ENCODE data around the gene GATA1. TPM values are rescaled to one million over a fixed set of nuclear protein-coding genes. Genes with fewer than 3 reads are reported as not detected.

The GATA1 gene
- total and polyA plus RNA-seq, 2 experiments from 2014 or later = not detected

DNA sequence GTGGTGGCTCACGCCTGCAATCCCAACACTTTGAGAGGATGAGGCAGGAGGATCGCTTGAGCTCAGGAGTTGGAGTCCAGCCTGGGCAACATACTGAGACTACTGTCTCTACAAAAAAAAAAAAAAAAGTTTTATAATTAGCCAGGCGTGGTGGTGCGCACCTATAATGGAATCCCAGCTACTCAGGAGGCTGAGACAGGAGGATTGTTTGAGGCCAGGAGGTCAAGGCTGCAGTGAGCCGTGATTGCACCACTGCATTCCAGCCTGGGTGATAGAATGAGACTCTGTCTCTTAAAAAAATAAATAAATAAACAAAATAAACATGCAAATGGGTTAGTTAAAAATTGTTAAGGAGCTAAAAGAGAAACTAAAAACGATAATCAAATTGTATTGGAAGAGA, 17.2 kb upstream of the GATA1 start:
- no peaks in the 10 kb centered on the region for H3K79me2 ChIP-seq
- H3K4me3 ChIP-seq = no peak overlapping the region
- no peak for TF ChIP-seq EZH2 (IDR thresholded peaks at IDR 0.05; ENCODE audit: borderline replicate concordance)
- TF ChIP-seq EZH2phosphoT487 (IDR thresholded peaks at IDR 0.05; ENCODE audit: low read depth, severe bottlenecking, unreplicated experiment) = no peak
- H3K27ac ChIP-seq = no peak overlapping the region
- H3K4me1 ChIP-seq (ENCODE audit: insufficient read depth) = no peaks in the 10 kb centered on the region
- 83% methylated on average over 6 of the region's 6 CpGs for WGBS (ENCODE audit: low lambda C conversion rate, missing lambda C conversion rate)
- H2AFZ ChIP-seq = no peak overlapping the region
- no peak for DNase-seq (ENCODE audit: low spot score)
- no peak overlapping the region for H3K4me2 ChIP-seq
- H3K27me3 ChIP-seq = no peaks in the 10 kb centered on the region
- no peaks in the 10 kb centered on the region for H3K9me3 ChIP-seq (ENCODE audit: low read depth)
- H3K9me2 ChIP-seq (replicated peaks; ENCODE audit: insufficient read depth) = no peaks in the 10 kb centered on the region
- no peaks in the 10 kb centered on the region for H3K36me3 ChIP-seq (replicated peaks; ENCODE audit: insufficient read depth, low read depth)
- H4K20me1 ChIP-seq (ENCODE audit: insufficient read depth, poor library complexity, severe bottlenecking) = no peaks in the 10 kb centered on the region

DNA sequence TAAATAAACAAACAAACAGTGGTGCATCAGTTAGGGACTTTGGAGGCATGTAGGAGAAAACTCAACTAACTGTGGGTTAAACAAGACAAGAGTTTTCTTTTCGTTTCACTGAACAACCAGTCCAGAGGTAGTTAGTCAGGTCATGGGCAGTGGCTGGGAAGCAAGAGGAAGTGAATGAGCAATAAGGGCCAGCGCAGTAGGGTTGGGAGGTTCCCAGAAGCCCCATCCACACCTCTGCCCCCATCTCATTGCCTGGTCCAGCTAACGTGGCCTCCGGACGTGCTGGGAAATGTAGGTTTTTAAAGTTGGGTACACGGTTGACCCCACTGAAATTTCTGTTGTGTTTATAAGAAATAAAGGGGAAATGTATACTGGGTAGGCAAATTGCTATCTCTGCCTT, 16.1 kb upstream of the GATA1 start:
- Histone ChIP-seq H2AFZ (no peak overlapping the region), H3K36me3 (replicated peaks; ENCODE audit: insufficient read depth, low read depth) (no peaks in the 10 kb centered on the region), H3K79me2 (no peaks in the 10 kb centered on the region), H3K4me1 (ENCODE audit: insufficient read depth) (no peaks in the 10 kb centered on the region), H3K27me3 (no peaks in the 10 kb centered on the region), H3K9me3 (ENCODE audit: low read depth) (no peaks in the 10 kb centered on the region), H3K4me2 (no peak overlapping the region), H3K4me3 (no peak overlapping the region), H4K20me1 (ENCODE audit: insufficient read depth, poor library complexity, severe bottlenecking) (no peaks in the 10 kb centered on the region), H3K27ac (no peak overlapping the region), H3K9me2 (replicated peaks; ENCODE audit: insufficient read depth) (no peaks in the 10 kb centered on the region)
- DNase-seq (ENCODE audit: low spot score) = no peak
- 72% methylated on average over 6 of the region's 6 CpGs for WGBS (ENCODE audit: low lambda C conversion rate, missing lambda C conversion rate)
- TF ChIP-seq, protein P1, sequence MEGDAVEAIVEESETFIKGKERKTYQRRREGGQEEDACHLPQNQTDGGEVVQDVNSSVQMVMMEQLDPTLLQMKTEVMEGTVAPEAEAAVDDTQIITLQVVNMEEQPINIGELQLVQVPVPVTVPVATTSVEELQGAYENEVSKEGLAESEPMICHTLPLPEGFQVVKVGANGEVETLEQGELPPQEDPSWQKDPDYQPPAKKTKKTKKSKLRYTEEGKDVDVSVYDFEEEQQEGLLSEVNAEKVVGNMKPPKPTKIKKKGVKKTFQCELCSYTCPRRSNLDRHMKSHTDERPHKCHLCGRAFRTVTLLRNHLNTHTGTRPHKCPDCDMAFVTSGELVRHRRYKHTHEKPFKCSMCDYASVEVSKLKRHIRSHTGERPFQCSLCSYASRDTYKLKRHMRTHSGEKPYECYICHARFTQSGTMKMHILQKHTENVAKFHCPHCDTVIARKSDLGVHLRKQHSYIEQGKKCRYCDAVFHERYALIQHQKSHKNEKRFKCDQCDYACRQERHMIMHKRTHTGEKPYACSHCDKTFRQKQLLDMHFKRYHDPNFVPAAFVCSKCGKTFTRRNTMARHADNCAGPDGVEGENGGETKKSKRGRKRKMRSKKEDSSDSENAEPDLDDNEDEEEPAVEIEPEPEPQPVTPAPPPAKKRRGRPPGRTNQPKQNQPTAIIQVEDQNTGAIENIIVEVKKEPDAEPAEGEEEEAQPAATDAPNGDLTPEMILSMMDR (IDR thresholded peaks at IDR 0.05; ENCODE audit: poor library complexity) = no peak
- TF ChIP-seq EZH2phosphoT487 (IDR thresholded peaks at IDR 0.05; ENCODE audit: low read depth, severe bottlenecking, unreplicated experiment) = no peak
- TF ChIP-seq EZH2 (IDR thresholded peaks at IDR 0.05; ENCODE audit: borderline replicate concordance) = no peak

DNA sequence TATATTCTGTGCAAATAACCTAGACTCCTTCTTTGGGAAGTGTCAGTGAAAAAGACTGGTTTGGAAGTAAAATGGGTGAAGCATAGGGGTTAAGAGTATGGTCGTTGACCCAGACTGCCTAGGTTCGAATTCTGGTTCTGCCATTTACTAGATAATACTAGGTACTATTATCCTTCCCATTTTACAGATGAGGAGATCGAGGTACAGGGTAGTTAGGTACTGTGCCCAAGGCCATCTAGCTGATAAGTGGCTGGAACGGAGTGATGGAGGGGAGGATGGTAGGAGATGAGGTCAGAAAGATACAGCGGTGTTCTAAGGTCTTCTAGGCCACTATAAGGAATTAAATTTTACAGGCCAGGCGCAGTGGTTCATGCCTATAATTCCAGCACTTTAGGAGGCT, 13.8 kb upstream of the GATA1 start:
- Histone ChIP-seq H3K4me1 (ENCODE audit: insufficient read depth) (no peaks in the 10 kb centered on the region), H3K27ac (no peak overlapping the region), H4K20me1 (ENCODE audit: insufficient read depth, poor library complexity, severe bottlenecking) (no peaks in the 10 kb centered on the region), H3K4me2 (no peak overlapping the region), H3K79me2 (no peaks in the 10 kb centered on the region), H3K27me3 (no peaks in the 10 kb centered on the region), H3K36me3 (replicated peaks; ENCODE audit: insufficient read depth, low read depth) (no peaks in the 10 kb centered on the region), H3K9me2 (replicated peaks; ENCODE audit: insufficient read depth) (no peaks in the 10 kb centered on the region), H2AFZ (no peak overlapping the region), H3K4me3 (no peak overlapping the region), H3K9me3 (ENCODE audit: low read depth) (no peaks in the 10 kb centered on the region)
- no peak for DNase-seq (ENCODE audit: low spot score)
- TF ChIP-seq EZH2phosphoT487 (IDR thresholded peaks at IDR 0.05; ENCODE audit: low read depth, severe bottlenecking, unreplicated experiment) (no peak), EZH2 (IDR thresholded peaks at IDR 0.05; ENCODE audit: borderline replicate concordance) (no peak)
- TF ChIP-seq, protein P1 (IDR thresholded peaks at IDR 0.05; ENCODE audit: poor library complexity) = no peak
- 71% methylated on average over 6 of the region's 6 CpGs for WGBS (ENCODE audit: low lambda C conversion rate, missing lambda C conversion rate)

DNA sequence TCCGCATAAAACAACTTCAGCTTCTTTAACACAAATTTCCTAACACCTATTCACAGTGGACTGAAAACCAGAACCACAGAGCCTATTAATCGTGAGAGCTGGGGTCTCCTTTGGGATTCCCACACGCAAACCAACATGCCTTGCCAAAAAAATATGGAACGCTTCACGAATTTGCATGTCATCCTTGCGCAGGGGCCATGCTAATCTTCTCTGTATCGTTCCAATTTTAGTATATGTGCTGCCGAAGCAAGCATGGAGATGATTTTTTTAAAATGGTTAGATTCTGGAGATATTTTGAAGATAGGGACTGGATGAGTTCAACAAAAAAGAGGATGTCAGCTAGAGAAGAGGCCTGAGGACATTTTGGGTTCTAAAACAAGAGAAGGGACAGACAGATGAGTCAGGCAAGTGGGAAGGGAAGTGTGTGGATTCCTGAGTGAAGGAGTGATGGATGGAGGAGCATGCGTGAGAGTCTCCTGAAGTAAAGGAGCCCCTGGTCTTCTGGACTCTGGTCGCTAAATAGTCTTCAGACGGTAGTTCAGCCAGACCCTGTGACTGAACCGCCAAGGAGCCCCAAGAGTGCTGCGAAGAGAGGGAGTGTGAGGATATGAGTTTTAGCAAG, 9.5 kb upstream of the GATA1 start:
- no peak overlapping the region for H3K4me2 ChIP-seq
- no peak overlapping the region for H3K4me3 ChIP-seq
- DNase-seq (ENCODE audit: low spot score) = no peak
- H3K4me1 ChIP-seq (ENCODE audit: insufficient read depth) = no peaks in the 10 kb centered on the region
- H3K79me2 ChIP-seq = no peaks in the 10 kb centered on the region
- WGBS (ENCODE audit: low lambda C conversion rate, missing lambda C conversion rate) = 76% methylated on average over 13 of the region's 13 CpGs
- H3K36me3 ChIP-seq (replicated peaks; ENCODE audit: insufficient read depth, low read depth) = no peaks in the 10 kb centered on the region
- no peak overlapping the region for H2AFZ ChIP-seq
- no peaks in the 10 kb centered on the region for H3K27me3 ChIP-seq
- H3K9me3 ChIP-seq (ENCODE audit: low read depth) = no peaks in the 10 kb centered on the region
- H3K9me2 ChIP-seq (replicated peaks; ENCODE audit: insufficient read depth) = no peaks in the 10 kb centered on the region
- no peaks in the 10 kb centered on the region for H4K20me1 ChIP-seq (ENCODE audit: insufficient read depth, poor library complexity, severe bottlenecking)
- TF ChIP-seq EZH2 (IDR thresholded peaks at IDR 0.05; ENCODE audit: borderline replicate concordance) (no peak), EZH2phosphoT487 (IDR thresholded peaks at IDR 0.05; ENCODE audit: low read depth, severe bottlenecking, unreplicated experiment) (no peak)
- TF ChIP-seq, protein P1 (IDR thresholded peaks at IDR 0.05; ENCODE audit: poor library complexity) = no peak
- no peak overlapping the region for H3K27ac ChIP-seq

Measured in hepatocyte (in vitro differentiated cells).